GM12878 (cell line): ENCODE data around the gene SIAH2. TPM values are rescaled to one million over a fixed set of nuclear protein-coding genes. Genes with fewer than 3 reads are reported as not detected.

Source experiments
- ATAC-seq: fragments of 200-7000 bp; cut with Tn5 transposase; 3 replicates; pipeline ENCODE4 v1.9.1; 2020; ENCODE audit warnings: mild to moderate bottlenecking, moderate library complexity
- BruUV-seq: library from RNA; stranded (reverse); fragments of 400-500 nt; replicated peaks from 2 replicates; lab custom pipeline; 2021; lab: Mats Ljungman, UMichigan
- CTCF ChIA-PET: fragments of 300-600 bp; sonication (Branson Sonifier 250); formaldehyde crosslinking; extraction: SDS; loops from one replicate; lab custom pipeline; 2021; ENCODE audit warnings: inconsistent platforms; lab: Yijun Ruan, JAX
- POLR2A ChIA-PET: fragments of 350-600 bp; formaldehyde crosslinking; extraction: SDS; loops from one replicate; lab custom pipeline; 2021; ENCODE audit warnings: inconsistent platforms; lab: Charles Lee
- RAD21 ChIA-PET: fragments of 300-600 bp; sonication (Branson Sonifier 250); formaldehyde crosslinking; loops from one replicate; lab custom pipeline; 2023; ENCODE audit warnings: antibody characterized with exemption; ENCODE audit not compliant: unreplicated experiment; lab: Charles Lee
- SMC1A ChIA-PET: fragments of 300-600 bp; sonication (Branson Sonifier 250); formaldehyde crosslinking; loops from one replicate; lab custom pipeline; 2023; ENCODE audit not compliant: unreplicated experiment, uncharacterized antibody; lab: Charles Lee
- DNase-seq: peaks from one replicate; pipeline ENCODE4 v3.0.0-alpha.2; 2011; ENCODE audit warnings: low read depth, low spot score
- FAIRE-seq: peaks from 3 replicates; lab custom pipeline; 2011; peaks lifted over from hg19 to GRCh38; lab: Jason Lieb, UNC
- H2AFZ ChIP-seq: 2 replicates; pipeline ENCODE4 v1.6.0; 2011; ENCODE audit warnings: low read depth, low read length, control low read depth; ENCODE audit not compliant: control insufficient read depth
- H3K27ac ChIP-seq: 2 replicates; pipeline ENCODE4 v1.5.1; 2011; ENCODE audit warnings: control low read depth; ENCODE audit not compliant: control insufficient read depth, insufficient read depth
- H3K27me3 ChIP-seq, 2 experiments: replicated peaks in 1 of 2; 2 replicates each; pipeline versions ENCODE4 v1.6.0 to v1.6.1; 2011; ENCODE audit warnings: low read length in 1 of 2; ENCODE audit not compliant: control insufficient read depth in 2 of 2, insufficient read depth in 2 of 2
- H3K36me3 ChIP-seq, 2 experiments: 2 replicates each; pipeline ENCODE4 v1.5.1; 2011; ENCODE audit warnings: low read length in 1 of 2; ENCODE audit not compliant: control insufficient read depth in 2 of 2, insufficient read depth in 2 of 2
- H3K4me1 ChIP-seq: 2 replicates; pipeline ENCODE4 v1.6.1; 2011; ENCODE audit warnings: mild to moderate bottlenecking, low read length, moderate library complexity, mixed read lengths; ENCODE audit not compliant: control insufficient read depth, insufficient read depth
- H3K4me2 ChIP-seq: 2 replicates; pipeline ENCODE4 v1.6.0; 2011; ENCODE audit warnings: control low read depth; ENCODE audit not compliant: control insufficient read depth, insufficient read depth
- H3K4me3 ChIP-seq: fragments of 200-600 bp; sonication (generic); 2 replicates; pipeline ENCODE4 v1.5.1; 2016
- H3K79me2 ChIP-seq: 2 replicates; pipeline ENCODE4 v1.6.0; 2011; ENCODE audit warnings: low read length; ENCODE audit not compliant: control insufficient read depth, insufficient read depth
- H3K9ac ChIP-seq: 2 replicates; pipeline ENCODE4 v1.8.0; 2011; ENCODE audit warnings: low read length, control low read depth, mixed read lengths; ENCODE audit not compliant: control insufficient read depth, insufficient read depth
- H3K9me3 ChIP-seq: replicated peaks from 3 replicates; pipeline ENCODE4 v1.5.1; 2011; ENCODE audit warnings: mild to moderate bottlenecking, low read length; ENCODE audit not compliant: control insufficient read depth, insufficient read depth
- H4K20me1 ChIP-seq: 2 replicates; pipeline ENCODE4 v1.6.0; 2011; ENCODE audit not compliant: control insufficient read depth, insufficient read depth
- CHD2 ChIP-seq: IDR thresholded peaks from 2 replicates; pipeline ENCODE4 v1.6.1; 2011; ENCODE audit warnings: low read depth, low read length, improper control_type of control experiment, borderline replicate concordance
- GATAD2B ChIP-seq: fragments of 450-650 bp; conservative IDR thresholded peaks from 2 replicates; pipeline ENCODE4 v1.6.1; 2017; ENCODE audit warnings: low read depth, mild to moderate bottlenecking, moderate library complexity
- HDAC2 ChIP-seq: fragments of 200-600 bp; sonication (generic); IDR thresholded peaks from 2 replicates; pipeline ENCODE4 v1.6.1; 2017
- MEF2A ChIP-seq: IDR thresholded peaks from 2 replicates; pipeline ENCODE4 v1.6.1; 2011; ENCODE audit warnings: low read depth, mild to moderate bottlenecking, low read length, moderate library complexity; ENCODE audit not compliant: insufficient read depth
- REST ChIP-seq: IDR thresholded peaks from 2 replicates; pipeline ENCODE4 v1.6.1; 2012; ENCODE audit warnings: mild to moderate bottlenecking, low read depth, low read length
- WGBS: methylation state at CpG from one replicate; pipeline ENCODE4 v1.1.6; 2016; ENCODE audit warnings: low lambda C conversion rate; ENCODE audit not compliant: insufficient replicate concordance, insufficient coverage; ENCODE audit errors: missing lambda C conversion rate; 5-methylcytosine and 5-hydroxymethylcytosine counted together
- in situ Hi-C: fragments of 300-500 bp; cut with MboI; formaldehyde crosslinking; loops from 9 replicates; pipeline ENCODE4 v1.14.3; 2018; ENCODE audit warnings: mixed read lengths
- intact Hi-C: fragments of 100-400 bp; cut with micrococcal nuclease; formaldehyde crosslinking; loops from one replicate; pipeline ENCODE4 v1.14.2; 2022; ENCODE audit not compliant: unreplicated experiment
- polyA plus RNA-seq, 11 experiments: library from polyadenylated mRNA; depleted of rRNA in 4 of 11; unstranded in 6 of 11; stranded (reverse) in 5 of 11; fragments of >200 nt; fragmentation: Nextera tagmentation in 4 of 11; fragmentation: Illumina TruSeq in 1 of 11; extraction: Ambion mirVana in 4 of 11; extraction: Trizol in 1 of 11; gene quantifications; 1 replicate in 1 of 11; 2 replicates in 10 of 11; pipeline versions ENCODE4 v1.2.1 to v1.2.3, GENCODE V29; 2011 to 2016; ENCODE audit warnings: inconsistent platforms in 2 of 11, missing spikeins in 2 of 11, low read depth in 1 of 11
- total RNA-seq, 4 experiments: library from RNA; depleted of rRNA in 3 of 4; stranded (reverse); fragments of >200 nt in 3 of 4; fragmentation: Illumina TruSeq in 1 of 4; extraction: Trizol in 1 of 4; gene quantifications; 2 replicates each; pipeline versions ENCODE4 v1.2.1 to v1.2.3, GENCODE V29; 2013 to 2021

SIAH2 gene
- total and polyA plus RNA-seq, 10 of the 15 experiments (the other 5 are each of a cell fraction or from before 2014, with no cell fraction given), result 3.3 to 51.5 (median 29.7) TPM

DNA sequence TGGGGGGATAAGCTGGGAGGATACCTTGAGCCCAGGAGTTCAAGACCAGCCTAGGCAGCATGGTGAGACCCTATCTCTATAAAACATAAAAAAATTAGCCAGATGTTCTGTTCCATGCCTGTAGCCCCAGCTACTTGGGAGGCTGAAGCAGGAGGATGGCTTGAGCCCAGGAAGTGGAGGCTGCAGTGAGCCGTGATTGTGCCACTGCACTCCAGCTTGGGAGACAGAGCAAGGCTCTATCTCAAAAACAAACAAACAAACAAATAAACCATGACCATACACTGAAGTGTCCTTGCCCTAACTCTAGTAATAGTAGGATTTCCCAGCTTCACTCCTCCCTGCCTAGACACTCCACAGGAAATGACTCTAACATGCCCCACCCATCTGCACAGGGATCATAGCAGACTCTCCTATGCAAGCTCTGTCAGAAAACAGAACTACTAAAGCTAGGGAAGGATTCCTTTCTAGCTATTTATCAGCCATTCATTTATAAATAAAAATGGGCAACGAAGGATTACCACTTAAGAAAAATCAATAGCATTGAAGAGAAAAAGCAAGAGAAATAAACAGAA, 63.8 kb downstream of the SIAH2 start:
- Histone ChIP-seq H2AFZ (no peak overlapping the region), H3K27ac (no peak overlapping the region), H3K9ac (no peak overlapping the region), H3K79me2 (no peaks in the 10 kb centered on the region), H3K9me3 (no peaks in the 10 kb centered on the region), H3K4me1 (peaks cover 5% of the 10 kb centered on the region), H3K36me3 (no peaks in the 10 kb centered on the region), H3K27me3 (no peaks in the 10 kb centered on the region), H3K4me3 (no peak overlapping the region), H3K4me2 (no peak overlapping the region), H4K20me1 (no peaks in the 10 kb centered on the region)
- TF ChIP-seq MEF2A (no peak), CHD2 (no peak), REST (no peak), GATAD2B (no peak), HDAC2 (no peak)
- RAD21 ChIA-PET, result interaction anchor here (0.6 to 1.4 kb wide), 2 partner anchors 19 to 93 kb away, joined by 3 to 4 read pairs; no protein-coding TSS in a partner anchor
- SMC1A ChIA-PET, result interaction anchor here (0.6 to 0.7 kb wide), 2 partner anchors 449 to 715 kb away, joined by 3 to 4 read pairs; no protein-coding TSS in a partner anchor
- DNase-seq (no peak), FAIRE-seq (no peak), ATAC-seq (no peak)
- POLR2A ChIA-PET, result interaction anchor here (0.7 kb wide), 1 partner anchor 51 kb away, joined by 3 read pairs; no protein-coding TSS in a partner anchor
- no TSS peak for BruUV-seq
- in situ Hi-C loops (no loop called here), intact Hi-C loops (no loop called here)
- 63% methylated on average over 2 of the region's 2 CpGs for WGBS
- CTCF ChIA-PET, result interaction anchor here (0.7 to 1.1 kb wide), 2 partner anchors 23 to 455 kb away, joined by 3 read pairs; no protein-coding TSS in a partner anchor
